Measurements from ENCODE around the gene RPS6KA1. TPM values are rescaled to one million over a fixed set of nuclear protein-coding genes. Genes with fewer than 3 reads are reported as not detected.
"Not testable (repeated sequence)": the region's sequence is repeated elsewhere in the genome, so short reads cannot be mapped to it uniquely, and the experiment has no call there.

The RPS6KA1 gene
- polyA plus RNA-seq, 6 donors from 2014 or later, result 111 to 146 (median 126) TPM

- H3K36me3 Mint-ChIP-seq, result peaks cover 5 to 20% of the 10 kb centered on the region in 2 donors
- H3K4me3 Mint-ChIP-seq, result peak overlapping the region in 1 of 8 donors; percentile 4
- peak overlapping the region in 4 of 6 donors; percentile 16 to 61 (median 42) for H3K27ac Mint-ChIP-seq
- ATAC-seq (ENCODE audit: low read depth in 2 of 2), result no peak
- no peaks in the 10 kb centered on the region for H3K27me3 Mint-ChIP-seq
- H3K9me3 Mint-ChIP-seq, result no peaks in the 10 kb centered on the region
- peaks cover 2 to 20% (median 11%) of the 10 kb centered on the region in 3 donors for H3K4me1 Mint-ChIP-seq
- no peak for DNase-seq
Observed at GRCh38 chr1:26575348-26575747, 45.8 kb downstream of the RPS6KA1 start.

GRCh38 chr1:26578167-26578566, 48.6 kb downstream of the RPS6KA1 start:
- ATAC-seq (ENCODE audit: low read depth in 2 of 2) (no peak), DNase-seq (no peak)
- Mint-ChIP-seq H3K36me3 (peaks cover 5 to 17% of the 10 kb centered on the region in 2 donors), H3K4me1 (peaks cover 2 to 19% (median 11%) of the 10 kb centered on the region in 3 donors), H3K27ac (peak overlapping the region in 5 of 6 donors; percentile 2 to 60 (median 35)), H3K4me3 (no peak overlapping the region), H3K9me3 (no peaks in the 10 kb centered on the region), H3K27me3 (no peaks in the 10 kb centered on the region)

- H3K27me3 Mint-ChIP-seq, result no peaks in the 10 kb centered on the region
- no peak overlapping the region for H3K4me3 Mint-ChIP-seq
- peaks cover 2 to 17% (median 8%) of the 10 kb centered on the region in 3 donors for H3K4me1 Mint-ChIP-seq
- H3K9me3 Mint-ChIP-seq, result no peaks in the 10 kb centered on the region
- ATAC-seq (ENCODE audit: low read depth in 2 of 2) (no peak), DNase-seq (no peak)
- peaks cover 5 to 11% of the 10 kb centered on the region in 2 donors for H3K36me3 Mint-ChIP-seq
- H3K27ac Mint-ChIP-seq, result peak overlapping the region in 2 of 6 donors; percentile 24 to 33
Observed at GRCh38 chr1:26579681-26580111, 50.1 kb downstream of the RPS6KA1 start.

- Mint-ChIP-seq H3K27me3 (no peaks in the 10 kb centered on the region), H3K36me3 (peaks cover 5 to 6% of the 10 kb centered on the region in 2 donors), H3K4me1 (peaks cover 0 to 17% (median 4%) of the 10 kb centered on the region in 3 donors), H3K9me3 (no peaks in the 10 kb centered on the region), H3K4me3 (no peak overlapping the region), H3K27ac (no peak overlapping the region)
- DNase-seq (no peak), ATAC-seq (ENCODE audit: low read depth in 2 of 2) (no peak)
Observed at GRCh38 chr1:26580116-26580515, 50.6 kb downstream of the RPS6KA1 start.

- DNase-seq (no peak), ATAC-seq (ENCODE audit: low read depth in 2 of 2) (no peak)
- Mint-ChIP-seq H3K27me3 (no peaks in the 10 kb centered on the region), H3K4me1 (peaks cover 0 to 9% (median 0%) of the 10 kb centered on the region in 3 donors), H3K4me3 (no peak overlapping the region), H3K36me3 (no peaks in the 10 kb centered on the region), H3K9me3 (no peaks in the 10 kb centered on the region), H3K27ac (no peak overlapping the region)
Observed at GRCh38 chr1:26581287-26581651, 51.7 kb downstream of the RPS6KA1 start.

- ATAC-seq (ENCODE audit: low read depth in 2 of 2) (no peak), DNase-seq (no peak)
- H3K27me3 Mint-ChIP-seq, result no peaks in the 10 kb centered on the region
- peaks cover 0 to 8% (median 0%) of the 10 kb centered on the region in 3 donors for H3K4me1 Mint-ChIP-seq
- H3K4me3 Mint-ChIP-seq, result no peak overlapping the region
- H3K27ac Mint-ChIP-seq, result no peak overlapping the region
- H3K36me3 Mint-ChIP-seq, result no peaks in the 10 kb centered on the region
- H3K9me3 Mint-ChIP-seq, result no peaks in the 10 kb centered on the region
Observed at GRCh38 chr1:26582053-26582835, 52.7 kb downstream of the RPS6KA1 start.

GRCh38 chr1:26582836-26583460, 53.4 kb downstream of the RPS6KA1 start:
- Mint-ChIP-seq H3K4me3 (no peak overlapping the region), H3K27ac (no peak overlapping the region), H3K27me3 (no peaks in the 10 kb centered on the region), H3K4me1 (peaks cover 0 to 4% (median 0%) of the 10 kb centered on the region in 3 donors), H3K36me3 (no peaks in the 10 kb centered on the region), H3K9me3 (no peaks in the 10 kb centered on the region)
- no peak for DNase-seq
- ATAC-seq (ENCODE audit: low read depth in 2 of 2), result no peak

- Mint-ChIP-seq H3K36me3 (no peaks in the 10 kb centered on the region), H3K27ac (no peak overlapping the region), H3K4me3 (peak overlapping the region in 1 of 8 donors; percentile 66), H3K4me1 (no peaks in the 10 kb centered on the region), H3K9me3 (peaks cover 0 to 3% (median 0%) of the 10 kb centered on the region in 7 donors), H3K27me3 (no peaks in the 10 kb centered on the region)
- no peak for DNase-seq
- no peak for ATAC-seq (ENCODE audit: low read depth in 2 of 2)
Observed at GRCh38 chr1:26583646-26584485, 54.3 kb downstream of the RPS6KA1 start.

GRCh38 chr1:26584588-26584987, 55.0 kb downstream of the RPS6KA1 start:
- not testable (repeated sequence) for H3K27me3 Mint-ChIP-seq; H3K9me3 Mint-ChIP-seq; H3K27ac Mint-ChIP-seq; ATAC-seq (ENCODE audit: low read depth in 2 of 2); H3K36me3 Mint-ChIP-seq; DNase-seq; H3K4me1 Mint-ChIP-seq; H3K4me3 Mint-ChIP-seq

- H3K36me3 Mint-ChIP-seq, result no peaks in the 10 kb centered on the region
- no peak for ATAC-seq (ENCODE audit: low read depth in 2 of 2)
- DNase-seq, result no peak
- H3K27ac Mint-ChIP-seq, result no peak overlapping the region
- H3K9me3 Mint-ChIP-seq, result peaks cover 0 to 7% (median 2%) of the 10 kb centered on the region in 7 donors
- H3K27me3 Mint-ChIP-seq, result no peaks in the 10 kb centered on the region
- no peaks in the 10 kb centered on the region for H3K4me1 Mint-ChIP-seq
- H3K4me3 Mint-ChIP-seq, result no peak overlapping the region
Observed at GRCh38 chr1:26585471-26585870, 55.9 kb downstream of the RPS6KA1 start.

GRCh38 chr1:26593385-26593784, 63.8 kb downstream of the RPS6KA1 start:
- ATAC-seq (ENCODE audit: low read depth in 2 of 2), result no peak
- H3K27me3 Mint-ChIP-seq, result peaks cover 0 to 5% (median 0%) of the 10 kb centered on the region in 3 donors
- H3K27ac Mint-ChIP-seq, result peak overlapping the region in 1 of 6 donors; percentile 56

GRCh38 chr1:26594593-26594992, 65.0 kb downstream of the RPS6KA1 start:
- not testable (repeated sequence) for H3K9me3 Mint-ChIP-seq; DNase-seq; H3K36me3 Mint-ChIP-seq; H3K4me1 Mint-ChIP-seq; H3K27me3 Mint-ChIP-seq; H3K4me3 Mint-ChIP-seq; ATAC-seq (ENCODE audit: low read depth in 2 of 2)
- peak overlapping the region in 1 of 6 donors; percentile 27 for H3K27ac Mint-ChIP-seq

More at GRCh38 chr1:26593385-26593784, 63.8 kb downstream of the RPS6KA1 start:
- DNase-seq, result no peak
- peaks cover 0 to 7% (median 2%) of the 10 kb centered on the region in 7 donors for H3K9me3 Mint-ChIP-seq
- no peaks in the 10 kb centered on the region for H3K36me3 Mint-ChIP-seq
- H3K4me3 Mint-ChIP-seq, result no peak overlapping the region
- H3K4me1 Mint-ChIP-seq, result peaks cover 0 to 5% (median 3%) of the 10 kb centered on the region in 3 donors

GRCh38 chr1:26597629-26598039, 68.1 kb downstream of the RPS6KA1 start:
- DNase-seq (peak; percentile 48), ATAC-seq (ENCODE audit: low read depth in 2 of 2) (peak; percentile 64)
- no peak overlapping the region for H3K27ac Mint-ChIP-seq
- H3K4me3 Mint-ChIP-seq, result no peak overlapping the region
- peaks cover 0 to 10% (median 3%) of the 10 kb centered on the region in 3 donors for H3K4me1 Mint-ChIP-seq
- no peaks in the 10 kb centered on the region for H3K36me3 Mint-ChIP-seq
- H3K9me3 Mint-ChIP-seq, result no peaks in the 10 kb centered on the region
- H3K27me3 Mint-ChIP-seq, result peaks cover 0 to 5% (median 0%) of the 10 kb centered on the region in 3 donors
